Hepatocyte (in vitro differentiated cells): Measurements from ENCODE around the gene APIP. TPM values are rescaled to one million over a fixed set of nuclear protein-coding genes. Genes with fewer than 3 reads are reported as not detected.

ENCODE experiments used
- DNase-seq: peaks from one replicate; pipeline ENCODE4 v3.0.0-alpha.2; 2016; ENCODE audit warnings: low spot score
- H2AFZ ChIP-seq: fragments of 200-600 bp; sonication (generic); 2 replicates; pipeline ENCODE4 v1.6.0; 2016; ENCODE audit warnings: antibody characterized with exemption, mild to moderate bottlenecking
- H3K27ac ChIP-seq: fragments of 200-600 bp; sonication (generic); 2 replicates; pipeline ENCODE4 v1.5.1; 2016; ENCODE audit warnings: mild to moderate bottlenecking
- H3K27me3 ChIP-seq: fragments of 200-600 bp; sonication (generic); 2 replicates; pipeline ENCODE4 v1.6.1; 2016
- H3K36me3 ChIP-seq: fragments of 200-600 bp; sonication (generic); replicated peaks from 2 replicates; pipeline ENCODE4 v1.5.1; 2016; ENCODE audit warnings: low read depth; ENCODE audit not compliant: insufficient read depth
- H3K4me1 ChIP-seq: fragments of 200-600 bp; sonication (generic); 2 replicates; pipeline ENCODE4 v1.5.1; 2016; ENCODE audit warnings: mild to moderate bottlenecking, moderate library complexity; ENCODE audit not compliant: insufficient read depth
- H3K4me2 ChIP-seq: fragments of 200-600 bp; sonication (generic); 2 replicates; pipeline ENCODE4 v1.6.0; 2016
- H3K4me3 ChIP-seq: fragments of 200-600 bp; sonication (generic); 2 replicates; pipeline ENCODE4 v1.5.1; 2016; ENCODE audit warnings: mild to moderate bottlenecking
- H3K79me2 ChIP-seq: fragments of 200-600 bp; sonication (generic); 2 replicates; pipeline ENCODE4 v1.6.0; 2017; ENCODE audit warnings: mild to moderate bottlenecking
- H3K9me2 ChIP-seq: fragments of 200-600 bp; sonication (generic); replicated peaks from 2 replicates; pipeline ENCODE4 v1.6.0; 2017; ENCODE audit warnings: mild to moderate bottlenecking; ENCODE audit not compliant: insufficient read depth
- H3K9me3 ChIP-seq: fragments of 200-600 bp; sonication (generic); 2 replicates; pipeline ENCODE4 v1.5.1; 2016; ENCODE audit warnings: low read depth, mild to moderate bottlenecking
- H4K20me1 ChIP-seq: fragments of 200-600 bp; sonication (generic); 2 replicates; pipeline ENCODE4 v1.6.0; 2016; ENCODE audit warnings: mild to moderate bottlenecking; ENCODE audit not compliant: insufficient read depth, poor library complexity, severe bottlenecking
- EZH2 ChIP-seq: fragments of 200-600 bp; sonication (generic); IDR thresholded peaks from 2 replicates; pipeline ENCODE4 v1.6.1; 2016; ENCODE audit warnings: antibody characterized with exemption, mild to moderate bottlenecking, borderline replicate concordance
- EZH2phosphoT487 ChIP-seq: fragments of 200-600 bp; sonication (generic); IDR thresholded peaks from one replicate; pipeline ENCODE4 v1.6.1; 2018; ENCODE audit warnings: antibody characterized with exemption, mild to moderate bottlenecking, low read depth, moderate library complexity; ENCODE audit not compliant: unreplicated experiment, severe bottlenecking
- WGBS: methylation state at CpG from one replicate; pipeline ENCODE4 v1.1.6; 2016; ENCODE audit warnings: low lambda C conversion rate; ENCODE audit errors: missing lambda C conversion rate; 5-methylcytosine and 5-hydroxymethylcytosine counted together
- polyA plus RNA-seq: library from polyadenylated mRNA; unstranded; fragments of >200 nt; fragmentation: Nextera tagmentation; extraction: Ambion mirVana; gene quantifications from 2 replicates; pipeline ENCODE4 v1.2.1, GENCODE V29; 2016
- total RNA-seq: library from RNA; depleted of rRNA; stranded (reverse); fragments of >200 nt; gene quantifications from 2 replicates; pipeline ENCODE4 v1.2.3, GENCODE V29; 2014
- TF ChIP-seq, protein P1 (sequence below): fragments of 200-600 bp; sonication (generic); IDR thresholded peaks from 2 replicates; pipeline ENCODE4 v1.5.1; 2016; ENCODE audit warnings: antibody characterized with exemption, mild to moderate bottlenecking; ENCODE audit not compliant: poor library complexity

The APIP gene
- total and polyA plus RNA-seq, 2 experiments from 2014 or later = 25.9 to 26.8 TPM

DNA sequence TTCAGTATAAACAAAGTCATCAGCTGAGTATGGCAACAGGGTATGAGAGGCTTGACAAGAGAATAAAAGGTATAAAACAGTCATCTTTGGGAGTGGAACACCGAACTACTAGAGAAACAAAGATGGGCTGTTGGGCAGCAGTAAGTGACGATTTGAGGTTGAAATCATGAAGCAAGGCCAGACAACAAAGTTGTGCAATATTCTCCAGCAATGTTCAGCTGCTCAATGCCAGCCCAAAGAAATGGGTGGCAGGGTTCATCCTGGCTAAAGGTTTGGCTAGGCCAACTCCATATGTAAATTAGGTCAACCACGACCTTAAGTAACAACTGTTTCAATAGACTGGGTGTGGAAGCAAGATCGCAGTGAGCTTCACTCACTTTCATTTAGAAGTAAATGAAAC is 6.2 kb downstream of the APIP start:
- Histone ChIP-seq H3K9me3 (no peaks in the 10 kb centered on the region), H3K4me3 (no peak overlapping the region), H3K27me3 (no peaks in the 10 kb centered on the region), H2AFZ (no peak overlapping the region), H4K20me1 (no peaks in the 10 kb centered on the region), H3K27ac (no peak overlapping the region), H3K4me1 (peaks cover 5% of the 10 kb centered on the region), H3K9me2 (no peaks in the 10 kb centered on the region), H3K79me2 (peaks cover 48% of the 10 kb centered on the region), H3K4me2 (no peak overlapping the region), H3K36me3 (no peaks in the 10 kb centered on the region)
- 89% methylated on average over 4 of the region's 4 CpGs for WGBS
- TF ChIP-seq EZH2phosphoT487 (no peak), EZH2 (no peak)
- TF ChIP-seq, protein P1, sequence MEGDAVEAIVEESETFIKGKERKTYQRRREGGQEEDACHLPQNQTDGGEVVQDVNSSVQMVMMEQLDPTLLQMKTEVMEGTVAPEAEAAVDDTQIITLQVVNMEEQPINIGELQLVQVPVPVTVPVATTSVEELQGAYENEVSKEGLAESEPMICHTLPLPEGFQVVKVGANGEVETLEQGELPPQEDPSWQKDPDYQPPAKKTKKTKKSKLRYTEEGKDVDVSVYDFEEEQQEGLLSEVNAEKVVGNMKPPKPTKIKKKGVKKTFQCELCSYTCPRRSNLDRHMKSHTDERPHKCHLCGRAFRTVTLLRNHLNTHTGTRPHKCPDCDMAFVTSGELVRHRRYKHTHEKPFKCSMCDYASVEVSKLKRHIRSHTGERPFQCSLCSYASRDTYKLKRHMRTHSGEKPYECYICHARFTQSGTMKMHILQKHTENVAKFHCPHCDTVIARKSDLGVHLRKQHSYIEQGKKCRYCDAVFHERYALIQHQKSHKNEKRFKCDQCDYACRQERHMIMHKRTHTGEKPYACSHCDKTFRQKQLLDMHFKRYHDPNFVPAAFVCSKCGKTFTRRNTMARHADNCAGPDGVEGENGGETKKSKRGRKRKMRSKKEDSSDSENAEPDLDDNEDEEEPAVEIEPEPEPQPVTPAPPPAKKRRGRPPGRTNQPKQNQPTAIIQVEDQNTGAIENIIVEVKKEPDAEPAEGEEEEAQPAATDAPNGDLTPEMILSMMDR = no peak
- no peak for DNase-seq

DNA sequence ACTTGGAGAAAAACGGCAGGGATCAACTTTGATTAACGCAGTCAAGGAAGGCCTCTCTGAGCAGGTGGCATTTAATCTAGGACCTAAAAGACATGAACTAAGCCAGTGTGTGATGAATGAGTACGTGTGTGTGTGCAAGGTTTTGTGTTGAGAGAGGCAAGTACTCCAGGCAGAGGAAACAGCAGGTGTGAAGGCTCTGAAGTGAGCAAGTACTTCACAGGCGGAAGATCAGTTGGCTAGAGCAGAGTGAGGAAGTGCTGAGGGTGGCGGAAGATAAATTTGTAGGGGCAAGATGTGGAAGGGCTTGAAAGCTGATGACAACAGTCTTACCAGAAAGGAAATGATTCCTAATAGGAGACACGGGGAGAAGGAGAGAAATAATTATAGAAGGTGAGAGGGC is 6.8 kb downstream of the APIP start:
- H4K20me1 ChIP-seq = no peaks in the 10 kb centered on the region
- TF ChIP-seq EZH2phosphoT487 (no peak), EZH2 (no peak)
- TF ChIP-seq, protein P1 = no peak
- no peaks in the 10 kb centered on the region for H3K27me3 ChIP-seq
- peaks cover 47% of the 10 kb centered on the region for H3K79me2 ChIP-seq
- WGBS = 72% methylated on average over 6 of the region's 6 CpGs
- no peak overlapping the region for H3K4me3 ChIP-seq
- H3K4me1 ChIP-seq = no peaks in the 10 kb centered on the region
- H3K9me3 ChIP-seq = no peaks in the 10 kb centered on the region
- no peaks in the 10 kb centered on the region for H3K9me2 ChIP-seq
- H3K4me2 ChIP-seq = no peak overlapping the region
- no peak overlapping the region for H3K27ac ChIP-seq
- no peak overlapping the region for H2AFZ ChIP-seq
- H3K36me3 ChIP-seq = no peaks in the 10 kb centered on the region
- no peak for DNase-seq

DNA sequence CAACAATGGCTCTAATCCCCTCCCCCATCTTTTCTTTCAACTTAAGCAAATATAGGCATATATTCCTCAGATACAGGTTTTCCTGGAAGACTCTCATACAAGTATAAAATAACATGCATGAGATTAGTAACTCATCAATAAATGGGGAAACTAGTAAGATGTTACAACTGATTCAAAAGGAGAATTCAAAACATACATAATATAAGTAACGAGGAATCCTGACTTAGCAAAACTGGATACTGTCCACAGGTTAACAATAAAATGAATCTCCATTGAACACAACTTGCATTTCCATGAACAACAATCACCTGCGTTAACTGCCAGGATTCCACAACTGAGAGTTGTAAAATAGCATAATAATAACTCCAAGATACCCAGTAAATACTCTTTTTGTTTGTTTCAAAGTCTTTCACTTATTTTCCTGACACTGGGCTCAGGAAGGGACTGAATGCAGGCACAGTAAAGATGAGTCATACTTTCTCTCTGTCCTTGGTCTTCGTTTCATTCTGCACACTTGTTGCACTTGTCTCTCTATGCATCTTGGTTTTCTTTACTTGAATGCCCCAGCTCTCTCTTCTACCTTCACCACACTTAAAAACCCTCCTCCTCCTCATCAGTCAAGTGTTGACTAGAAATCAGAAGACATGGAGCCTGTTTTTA is 8.1 kb downstream of the APIP start:
- H3K79me2 ChIP-seq = peaks cover 39% of the 10 kb centered on the region
- 72% methylated on average over 3 of the region's 3 CpGs for WGBS
- no peaks in the 10 kb centered on the region for H3K9me3 ChIP-seq
- H3K9me2 ChIP-seq = no peaks in the 10 kb centered on the region
- no peaks in the 10 kb centered on the region for H4K20me1 ChIP-seq
- no peaks in the 10 kb centered on the region for H3K36me3 ChIP-seq
- no peak overlapping the region for H3K4me2 ChIP-seq
- DNase-seq = no peak
- TF ChIP-seq, protein P1 = no peak
- TF ChIP-seq EZH2 (no peak), EZH2phosphoT487 (no peak)
- H2AFZ ChIP-seq = no peak overlapping the region
- H3K27ac ChIP-seq = no peak overlapping the region
- no peak overlapping the region for H3K4me3 ChIP-seq
- H3K4me1 ChIP-seq = no peaks in the 10 kb centered on the region
- no peaks in the 10 kb centered on the region for H3K27me3 ChIP-seq
